Lung (tissue), 12 donors: ENCODE data around the gene EOLA2. TPM values are rescaled to one million over a fixed set of nuclear protein-coding genes. Genes with fewer than 3 reads are reported as not detected.
"Not testable (repeated sequence)": the region's sequence is repeated elsewhere in the genome, so short reads cannot be mapped to it uniquely, and the experiment has no call there.

Experiments
- ATAC-seq: fragments of 200-7000 bp; cut with Tn5 transposase; one replicate; pipeline ENCODE4 v1.9.1; 2020; ENCODE audit warnings: moderate number of reproducible peaks; ENCODE audit not compliant: insufficient read depth, low FRiP score
- DNase-seq, 3 donors: peaks; one replicate each; pipeline ENCODE4 v3.0.0-alpha.2; 2013 to 2017
- H3K27ac ChIP-seq, 2 donors: one replicate each; pipeline ENCODE4 v1.5.1; 2013; ENCODE audit warnings: mild to moderate bottlenecking in 2 of 2, moderate library complexity in 2 of 2, control low read depth in 1 of 2, inconsistent platforms in 1 of 2, low read depth in 1 of 2, low read length in 1 of 2
- H3K27me3 ChIP-seq, 3 donors: one replicate each; pipeline ENCODE4 v1.5.1; 2013; ENCODE audit warnings: low read length in 2 of 3; ENCODE audit not compliant: control insufficient read depth in 3 of 3, insufficient read depth in 3 of 3
- H3K36me3 ChIP-seq, 4 donors: one replicate each; pipeline ENCODE4 v1.5.1; 2013; ENCODE audit warnings: low read length in 4 of 4, mild to moderate bottlenecking in 1 of 4, moderate library complexity in 1 of 4; ENCODE audit not compliant: control insufficient read depth in 4 of 4, insufficient read depth in 4 of 4
- H3K4me1 ChIP-seq, 5 donors: one replicate each; pipeline ENCODE4 v1.5.1; 2013; ENCODE audit warnings: low read length in 5 of 5, mild to moderate bottlenecking in 2 of 5, moderate library complexity in 1 of 5; ENCODE audit not compliant: control insufficient read depth in 5 of 5, insufficient read depth in 5 of 5
- H3K4me3 ChIP-seq: one replicate; pipeline ENCODE4 v1.5.1; 2013; ENCODE audit warnings: mild to moderate bottlenecking, control low read depth, moderate library complexity
- H3K9ac ChIP-seq, 2 donors: one replicate each; pipeline ENCODE4 v1.5.1; 2013; ENCODE audit warnings: low read length in 2 of 2, control low read depth in 1 of 2; ENCODE audit not compliant: insufficient read depth in 1 of 2
- H3K9me3 ChIP-seq, 4 donors: one replicate each; pipeline ENCODE4 v1.5.1; 2013; ENCODE audit warnings: low read length in 3 of 4, mild to moderate bottlenecking in 1 of 4, moderate library complexity in 1 of 4; ENCODE audit not compliant: control insufficient read depth in 4 of 4, insufficient read depth in 3 of 4
- WGBS, 2 donors: extraction: QIAGEN DNeasy Blood & Tissue Kit; methylation state at CpG; one replicate each; pipeline ENCODE4 v1.1.7; 2013; 5-methylcytosine and 5-hydroxymethylcytosine counted together
- polyA plus RNA-seq, 2 donors: library from polyadenylated mRNA; stranded (reverse); fragments of 200-250 nt; gene quantifications; one replicate each; pipeline ENCODE4 v1.2.1, GENCODE V29; 2013
- total RNA-seq, 2 donors: library from RNA; depleted of rRNA in 1 of 2; stranded (reverse); fragments of >200 nt in 1 of 2; gene quantifications; one replicate each; pipeline ENCODE4 v1.2.1, GENCODE V29; 2014 to 2021
- TF ChIP-seq, protein P1 (sequence below): IDR thresholded peaks from 2 replicates; pipeline ENCODE4 v1.5.1; 2012; ENCODE audit warnings: mild to moderate bottlenecking; ENCODE audit errors: control extremely low read depth, extremely low read depth
- donor health status: control.
- donor health status: control.
- donor health status: Bipolar disorder and iron deficiency.
- donor health status: healthy.
- donor health status: DM: yes; HTN: yes; CAD: no.

EOLA2 gene
- total and polyA plus RNA-seq, 4 donors: 20.7 to 35.7 (median 26.1) TPM

DNA sequence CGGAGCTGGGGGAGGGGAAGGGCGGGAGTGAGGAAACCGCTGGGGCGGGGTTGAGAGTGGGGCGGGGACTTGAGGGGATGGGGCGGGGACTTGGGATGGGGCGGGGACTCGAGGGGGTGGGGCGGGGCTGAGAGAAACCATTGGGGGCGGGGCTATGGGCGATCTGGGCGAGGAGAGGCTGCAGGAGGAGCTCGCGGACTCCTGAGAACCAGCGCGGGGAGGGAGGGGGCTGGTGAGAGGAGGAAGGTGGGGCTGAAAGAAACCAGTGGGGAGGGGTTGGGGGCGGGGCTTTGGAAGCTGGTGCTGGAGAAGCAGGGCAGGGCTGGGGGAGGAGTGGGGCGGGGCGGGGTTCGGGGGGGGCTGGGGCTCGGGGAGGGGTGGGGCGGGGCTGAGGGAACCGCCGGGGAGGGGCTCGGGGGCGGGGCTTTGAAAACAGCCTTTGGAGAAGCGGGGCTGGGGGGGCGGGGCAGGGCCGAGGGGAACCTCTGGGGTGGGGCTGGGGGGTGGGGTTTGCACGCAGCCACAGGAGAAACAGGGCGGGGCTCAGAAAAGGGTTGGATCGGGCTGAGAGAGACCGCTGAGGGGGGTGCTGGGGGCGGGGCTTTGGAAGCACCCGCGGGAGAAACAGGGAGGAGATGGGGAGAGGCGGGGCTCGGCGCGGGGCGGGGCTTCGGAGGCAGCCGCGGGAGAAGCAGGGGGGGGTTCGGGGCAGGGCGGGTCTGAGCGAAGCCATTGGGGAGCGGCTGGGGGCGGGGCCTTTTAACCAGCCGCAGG lies 777 bp upstream of the EOLA2 start:
- H3K9ac ChIP-seq: no peak overlapping the region

DNA sequence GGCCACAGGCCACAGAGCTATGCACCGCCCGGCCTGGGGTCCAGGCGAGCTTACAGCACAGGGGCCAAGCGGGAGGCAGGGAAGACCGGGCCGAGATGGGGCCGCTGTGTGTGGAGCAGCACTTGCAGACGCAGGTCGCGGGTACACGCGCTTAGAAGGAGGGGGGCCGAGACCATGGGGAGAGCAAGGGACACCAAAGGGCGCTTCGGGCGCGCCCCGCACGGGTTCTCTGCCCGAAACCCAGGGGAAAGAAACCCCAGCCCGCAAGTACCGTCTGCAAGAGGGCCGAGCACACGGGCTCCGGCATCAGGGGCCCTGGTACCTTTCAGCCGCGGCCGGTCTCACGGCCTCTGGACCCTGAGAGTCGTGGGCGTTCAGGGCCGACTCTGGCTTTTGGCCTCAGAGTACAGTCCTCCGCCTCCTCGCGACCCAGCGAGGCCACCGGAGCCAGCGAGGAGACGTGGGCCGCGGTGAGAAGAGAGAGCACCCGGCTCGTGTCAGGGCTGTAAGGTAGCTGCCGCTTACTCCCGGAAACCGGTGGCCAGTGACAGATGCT lies 342 bp downstream of the EOLA2 start:
- WGBS, 2 donors: 0 to 42% methylated on average over 29 to 46 of the region's 46 CpGs
- Histone ChIP-seq H3K4me3 (peak overlapping the region; percentile 60), H3K9me3 (no peaks in the 10 kb centered on the region), H3K4me1 (peaks cover 0 to 4% (median 0%) of the 10 kb centered on the region in 5 donors), H3K27me3 (no peaks in the 10 kb centered on the region), H3K27ac (peak overlapping the region; percentile 82 to 88), H3K9ac (peak overlapping the region; percentile 56 to 94), H3K36me3 (peaks cover 0 to 2% (median 0%) of the 10 kb centered on the region in 4 donors)
- ATAC-seq: no peak
- DNase-seq: peak in 1 of 3 donors; percentile 12
- TF ChIP-seq, protein P1, sequence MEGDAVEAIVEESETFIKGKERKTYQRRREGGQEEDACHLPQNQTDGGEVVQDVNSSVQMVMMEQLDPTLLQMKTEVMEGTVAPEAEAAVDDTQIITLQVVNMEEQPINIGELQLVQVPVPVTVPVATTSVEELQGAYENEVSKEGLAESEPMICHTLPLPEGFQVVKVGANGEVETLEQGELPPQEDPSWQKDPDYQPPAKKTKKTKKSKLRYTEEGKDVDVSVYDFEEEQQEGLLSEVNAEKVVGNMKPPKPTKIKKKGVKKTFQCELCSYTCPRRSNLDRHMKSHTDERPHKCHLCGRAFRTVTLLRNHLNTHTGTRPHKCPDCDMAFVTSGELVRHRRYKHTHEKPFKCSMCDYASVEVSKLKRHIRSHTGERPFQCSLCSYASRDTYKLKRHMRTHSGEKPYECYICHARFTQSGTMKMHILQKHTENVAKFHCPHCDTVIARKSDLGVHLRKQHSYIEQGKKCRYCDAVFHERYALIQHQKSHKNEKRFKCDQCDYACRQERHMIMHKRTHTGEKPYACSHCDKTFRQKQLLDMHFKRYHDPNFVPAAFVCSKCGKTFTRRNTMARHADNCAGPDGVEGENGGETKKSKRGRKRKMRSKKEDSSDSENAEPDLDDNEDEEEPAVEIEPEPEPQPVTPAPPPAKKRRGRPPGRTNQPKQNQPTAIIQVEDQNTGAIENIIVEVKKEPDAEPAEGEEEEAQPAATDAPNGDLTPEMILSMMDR: no peak

More for the DNA sequence above, 777 bp upstream of the EOLA2 start:
- H3K36me3 ChIP-seq: peaks cover 0 to 2% (median under 1%) of the 10 kb centered on the region in 4 donors
- WGBS, 2 donors: 0 to 42% methylated on average over 2 to 49 of the region's 50 CpGs
- DNase-seq: peak; percentile 95 to 96 (median 95)
- TF ChIP-seq, protein P1: no peak
- H3K4me1 ChIP-seq: peaks cover 0 to 4% (median 0%) of the 10 kb centered on the region in 5 donors
- H3K9me3 ChIP-seq: no peaks in the 10 kb centered on the region
- H3K27ac ChIP-seq: peak overlapping the region in 1 of 2 donors; percentile 80
- H3K27me3 ChIP-seq: no peaks in the 10 kb centered on the region
- no peak overlapping the region for H3K4me3 ChIP-seq
- ATAC-seq: peak; percentile 44

DNA sequence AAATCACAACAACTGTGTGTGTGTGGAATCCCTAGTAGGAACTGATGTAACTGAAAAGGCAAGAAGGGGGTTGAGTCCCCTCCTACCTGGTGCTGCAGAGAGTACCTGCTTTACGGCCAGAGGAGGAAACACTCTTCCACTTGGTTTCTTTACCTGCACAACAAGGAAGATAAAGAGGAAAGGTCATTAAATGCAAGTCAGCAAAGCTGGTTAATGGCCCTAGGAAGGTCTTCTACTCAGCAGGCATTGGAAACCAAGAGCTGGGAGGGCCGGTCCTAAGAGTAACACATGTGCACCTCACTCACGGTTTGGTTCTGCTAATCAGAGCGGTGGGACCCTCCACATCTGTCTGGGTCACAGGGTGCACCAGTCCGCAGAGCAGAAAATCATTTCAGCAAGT lies 963 bp downstream of the EOLA2 start:
- not testable (repeated sequence) for H3K4me1 ChIP-seq, ATAC-seq, DNase-seq, H3K9me3 ChIP-seq, H3K27ac ChIP-seq, H3K27me3 ChIP-seq, H3K36me3 ChIP-seq
- H3K4me3 ChIP-seq: peak overlapping the region; percentile 60
- peak overlapping the region; percentile 56 to 94 for H3K9ac ChIP-seq
- 55 to 61% methylated on average over 5 of the region's 5 CpGs for whole genome bisulfite sequencing, 2 donors

DNA sequence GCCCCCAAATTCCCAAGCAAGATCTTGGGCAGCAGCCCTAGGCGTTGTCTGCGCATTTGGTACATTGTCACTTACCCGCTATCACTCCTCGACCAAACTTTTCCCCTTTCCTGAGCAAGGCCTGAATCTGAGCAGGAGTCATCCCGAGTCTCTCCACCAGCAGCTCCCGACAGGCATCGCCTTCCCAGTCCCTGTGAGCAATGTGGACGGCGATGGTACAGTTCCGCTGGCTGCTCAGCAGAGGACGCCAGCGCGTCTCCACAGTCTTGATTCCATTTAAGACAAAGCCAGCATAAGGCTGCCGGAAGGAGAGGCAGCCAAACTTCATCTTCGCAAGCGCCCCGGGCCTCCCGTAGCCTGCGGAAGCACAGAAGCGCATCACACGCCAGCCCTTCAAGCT lies 4.7 kb downstream of the EOLA2 start:
- WGBS, 2 donors: 78 to 89% methylated on average over 6 to 18 of the region's 21 CpGs
- H3K4me3 ChIP-seq, H3K4me1 ChIP-seq, H3K27ac ChIP-seq, H3K9ac ChIP-seq, H3K36me3 ChIP-seq, ATAC-seq, H3K27me3 ChIP-seq, DNase-seq, H3K9me3 ChIP-seq: not testable (repeated sequence)

DNA sequence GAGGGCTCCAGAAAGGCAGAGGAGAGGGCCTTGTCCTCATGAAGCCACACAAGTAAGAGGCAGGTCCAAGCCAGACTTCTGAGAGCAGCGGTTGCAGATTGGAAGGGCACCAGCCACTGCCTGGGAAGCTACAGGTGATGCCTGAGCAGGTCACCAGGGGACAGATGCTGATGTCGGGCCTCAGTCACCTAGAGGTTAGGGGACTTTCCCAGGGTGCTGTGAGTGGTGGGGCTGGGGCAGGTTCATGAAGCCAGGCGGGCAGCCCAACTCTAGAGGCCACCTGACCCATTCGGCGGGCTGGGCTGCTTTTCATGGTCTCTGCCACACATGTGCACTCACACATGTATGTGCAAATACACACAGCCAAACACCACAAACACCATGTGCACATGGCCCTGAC lies 5.3 kb downstream of the EOLA2 start:
- not testable (repeated sequence) for H3K9ac ChIP-seq, H3K36me3 ChIP-seq, H3K9me3 ChIP-seq, DNase-seq, H3K27me3 ChIP-seq, ATAC-seq, H3K27ac ChIP-seq, H3K4me1 ChIP-seq, H3K4me3 ChIP-seq
- WGBS, 2 donors: 100% methylated on average over 1 of the region's 5 CpGs

DNA sequence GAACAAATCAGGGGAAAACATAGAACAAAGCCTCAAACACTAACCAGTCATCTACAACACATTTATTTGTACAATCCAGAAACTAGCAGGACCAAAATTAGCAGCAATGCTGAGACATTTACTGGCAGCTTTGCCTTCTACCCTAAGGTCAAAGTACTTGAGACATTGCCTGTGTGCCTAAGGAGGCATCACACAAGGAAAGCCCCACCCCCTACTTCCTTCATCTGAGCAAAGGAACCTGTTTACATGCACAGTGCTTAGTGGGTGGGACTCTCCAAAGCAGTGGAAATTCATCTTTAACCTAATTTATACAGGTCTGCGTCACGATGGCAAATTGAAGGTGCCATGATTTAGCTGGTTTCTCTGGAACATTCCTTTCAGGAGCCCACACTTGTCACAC lies 6.1 kb downstream of the EOLA2 start:
- H3K4me1 ChIP-seq, ATAC-seq: not testable (repeated sequence)
- 90 to 92% methylated on average over 2 of the region's 2 CpGs for WGBS, 2 donors

More for the DNA sequence above, 6.1 kb downstream of the EOLA2 start:
- not testable (repeated sequence) for H3K36me3 ChIP-seq, DNase-seq, H3K4me3 ChIP-seq, H3K9me3 ChIP-seq, H3K27ac ChIP-seq, H3K27me3 ChIP-seq, H3K9ac ChIP-seq
